ENCODE measurements around the gene GREM2.

The GREM2 gene

GRCh38 chr1:240484804-240485443, 127.0 kb downstream of the GREM2 start:
- TF ChIP-seq MAX (IDR thresholded peaks at IDR 0.05; ENCODE audit: low read depth, low read length) (no peak), CTCF (IDR thresholded peaks at IDR 0.05; ENCODE audit: low read depth, low read length) (no peak)
- DNase-seq (ENCODE audit: low read depth) = no peak
- no peak overlapping the region for H3K4me3 ChIP-seq (ENCODE audit: low read depth, low read length)

GRCh38 chr1:240478536-240478935, 133.4 kb downstream of the GREM2 start:
- DNase-seq (ENCODE audit: low read depth) = no peak
- TF ChIP-seq CTCF (IDR thresholded peaks at IDR 0.05; ENCODE audit: low read depth, low read length) (no peak), MYC (IDR thresholded peaks at IDR 0.05; ENCODE audit: low read depth, low read length) (no peak), MAX (IDR thresholded peaks at IDR 0.05; ENCODE audit: low read depth, low read length) (no peak), POLR2A (IDR thresholded peaks at IDR 0.05; ENCODE audit: extremely low read depth, insufficient read length) (no peak)
- no peak overlapping the region for H3K4me3 ChIP-seq (ENCODE audit: low read depth, low read length)

- DNase-seq (ENCODE audit: low read depth) = no peak
- TF ChIP-seq POLR2A (IDR thresholded peaks at IDR 0.05; ENCODE audit: extremely low read depth, insufficient read length) = no peak
- H3K4me3 ChIP-seq (ENCODE audit: low read depth, low read length) = no peak overlapping the region
These were observed 136.1 kb downstream of the GREM2 start for GRCh38 chr1:240475832-240476231.

GRCh38 chr1:240474133-240474614, 137.8 kb downstream of the GREM2 start:
- DNase-seq (ENCODE audit: low read depth) = peak; percentile 34
- no peak for TF ChIP-seq MYC (IDR thresholded peaks at IDR 0.05; ENCODE audit: low read depth, low read length)
- TF ChIP-seq POLR2A (IDR thresholded peaks at IDR 0.05; ENCODE audit: extremely low read depth, insufficient read length) = no peak

GRCh38 chr1:240468656-240469055, 143.3 kb downstream of the GREM2 start:
- H3K4me3 ChIP-seq (ENCODE audit: low read depth, low read length) = no peak overlapping the region
- no peak for TF ChIP-seq POLR2A (IDR thresholded peaks at IDR 0.05; ENCODE audit: extremely low read depth, insufficient read length)
- TF ChIP-seq MYC (IDR thresholded peaks at IDR 0.05; ENCODE audit: low read depth, low read length) = no peak
- no peak for TF ChIP-seq CTCF (IDR thresholded peaks at IDR 0.05; ENCODE audit: low read depth, low read length)
- no peak for TF ChIP-seq MAX (IDR thresholded peaks at IDR 0.05; ENCODE audit: low read depth, low read length)
- DNase-seq (ENCODE audit: low read depth) = no peak

More at GRCh38 chr1:240474133-240474614, 137.8 kb downstream of the GREM2 start:
- H3K4me3 ChIP-seq (ENCODE audit: low read depth, low read length) = no peak overlapping the region

GRCh38 chr1:240467895-240468294, 144.1 kb downstream of the GREM2 start:
- TF ChIP-seq MAX (IDR thresholded peaks at IDR 0.05; ENCODE audit: low read depth, low read length) (no peak), POLR2A (IDR thresholded peaks at IDR 0.05; ENCODE audit: extremely low read depth, insufficient read length) (no peak), CTCF (IDR thresholded peaks at IDR 0.05; ENCODE audit: low read depth, low read length) (no peak), MYC (IDR thresholded peaks at IDR 0.05; ENCODE audit: low read depth, low read length) (no peak)
- no peak overlapping the region for H3K4me3 ChIP-seq (ENCODE audit: low read depth, low read length)
- no peak for DNase-seq (ENCODE audit: low read depth)

GRCh38 chr1:240466509-240466908, 145.4 kb downstream of the GREM2 start:
- no peak for DNase-seq (ENCODE audit: low read depth)
- TF ChIP-seq MYC (IDR thresholded peaks at IDR 0.05; ENCODE audit: low read depth, low read length) = no peak
- no peak for TF ChIP-seq MAX (IDR thresholded peaks at IDR 0.05; ENCODE audit: low read depth, low read length)
- no peak for TF ChIP-seq POLR2A (IDR thresholded peaks at IDR 0.05; ENCODE audit: extremely low read depth, insufficient read length)
- TF ChIP-seq CTCF (IDR thresholded peaks at IDR 0.05; ENCODE audit: low read depth, low read length) = no peak
- no peak overlapping the region for H3K4me3 ChIP-seq (ENCODE audit: low read depth, low read length)
